Measurements from ENCODE around the gene MPZL1.

GRCh38 chr1:167718914-167719691 is 2.7 kb upstream of the MPZL1 start:
- TF ChIP-seq EZH2 (IDR thresholded peaks at IDR 0.05), result no peak
- no peak for TF ChIP-seq POLR2AphosphoS5 (IDR thresholded peaks at IDR 0.05; ENCODE audit: borderline replicate concordance, low read depth, low read length)
